B cell (primary cell): Measurements from ENCODE around the gene TMPRSS13. TPM values are rescaled to one million over a fixed set of nuclear protein-coding genes. Genes with fewer than 3 reads are reported as not detected.
A peak's percentile ranks its signal among the peaks of the same experiment; 100 is the strongest.

ENCODE experiments used
- ATAC-seq: fragments of 200-7000 bp; cut with Tn5 transposase; one replicate; pipeline ENCODE4 v1.10.0; 2021; ENCODE audit warnings: low read depth, mild to moderate bottlenecking, moderate number of reproducible peaks, moderate library complexity
- CTCF ChIA-PET: fragments of 350-600 bp; sonication (Branson Sonifier 250); formaldehyde crosslinking; loops from one replicate; lab custom pipeline; 2021; ENCODE audit warnings: antibody characterized with exemption, inconsistent platforms; lab: Charles Lee
- POLR2A ChIA-PET: fragments of 350-600 bp; sonication (Branson Sonifier 250); formaldehyde crosslinking; loops from one replicate; lab custom pipeline; 2021; ENCODE audit warnings: antibody characterized with exemption; lab: Charles Lee
- DNase-seq: peaks from one replicate; pipeline ENCODE4 v3.0.0; 2013
- H2AFZ ChIP-seq: 2 replicates; pipeline ENCODE4 v1.6.1; 2012; ENCODE audit warnings: mild to moderate bottlenecking, low read depth, low read length; ENCODE audit not compliant: insufficient read depth, poor library complexity, severe bottlenecking
- H3K27ac ChIP-seq, 2 donors: 1 replicate in 1 of 2; 2 replicates in 1 of 2; pipeline ENCODE4 v1.5.1; 2012 to 2013; ENCODE audit warnings: low read length in 2 of 2, mild to moderate bottlenecking in 2 of 2, moderate library complexity in 1 of 2
- H3K27me3 ChIP-seq, 4 experiments: fragments of 200-600 bp in 1 of 4; sonication (generic) in 1 of 4; replicated peaks in 1 of 4; 1 replicate in 2 of 4; 2 replicates in 2 of 4; pipeline versions ENCODE4 v1.6.1 to v1.7.0; 2013 to 2016; ENCODE audit warnings: low read length in 3 of 4, mild to moderate bottlenecking in 2 of 4, mixed read lengths in 1 of 4, moderate library complexity in 1 of 4; ENCODE audit not compliant: insufficient read depth in 4 of 4, control insufficient read depth in 3 of 4; ENCODE audit errors: control extremely low read depth in 1 of 4
- H3K36me3 ChIP-seq, 2 experiments: replicated peaks in 1 of 2; 1 replicate in 1 of 2; 2 replicates in 1 of 2; pipeline versions ENCODE4 v1.6.1 to v1.7.1; 2013; ENCODE audit warnings: low read length in 1 of 2; ENCODE audit not compliant: insufficient read depth in 2 of 2, control insufficient read depth in 1 of 2; ENCODE audit errors: control extremely low read depth in 1 of 2, extremely low read depth in 1 of 2
- H3K4me1 ChIP-seq, 2 donors: fragments of 200-600 bp in 1 of 2; sonication (generic) in 1 of 2; 1 replicate in 1 of 2; 2 replicates in 1 of 2; pipeline versions ENCODE4 v1.5.1 to v1.6.1; 2013 to 2017; ENCODE audit warnings: low read length in 2 of 2; ENCODE audit not compliant: control insufficient read depth in 2 of 2, insufficient read depth in 2 of 2
- H3K4me2 ChIP-seq: replicated peaks from 2 replicates; pipeline ENCODE3; 2012; ENCODE audit warnings: mild to moderate bottlenecking, low read depth, low read length; ENCODE audit not compliant: poor library complexity, severe bottlenecking
- H3K4me3 ChIP-seq, 5 experiments: fragments of 200-600 bp in 1 of 5; sonication (generic) in 1 of 5; 1 replicate in 3 of 5; 2 replicates in 2 of 5; pipeline versions ENCODE4 v1.5.1 to v1.7.0; 2011 to 2016; ENCODE audit warnings: low read length in 4 of 5, mild to moderate bottlenecking in 4 of 5, low read depth in 2 of 5, control low read depth in 1 of 5, moderate library complexity in 1 of 5; ENCODE audit not compliant: insufficient read depth in 1 of 5; ENCODE audit errors: control extremely low read depth in 1 of 5, extremely low read depth in 1 of 5
- H3K79me2 ChIP-seq: fragments of 200-600 bp; sonication (generic); one replicate; pipeline ENCODE4 v1.6.0; 2016; ENCODE audit warnings: low read length; ENCODE audit not compliant: control insufficient read depth, insufficient read depth
- H3K9ac ChIP-seq: fragments of 200-600 bp; sonication (generic); 2 replicates; pipeline ENCODE4 v1.6.1; 2017; ENCODE audit warnings: mild to moderate bottlenecking, low read length, moderate library complexity
- H3K9me3 ChIP-seq, 3 donors: one replicate each; pipeline versions ENCODE4 v1.6.1 to v1.7.1; 2013; ENCODE audit warnings: low read length in 2 of 3; ENCODE audit not compliant: control insufficient read depth in 2 of 3, insufficient read depth in 1 of 3; ENCODE audit errors: control extremely low read depth in 1 of 3
- H4K20me1 ChIP-seq: 2 replicates; pipeline ENCODE4 v1.6.0; 2012; ENCODE audit warnings: mild to moderate bottlenecking, low read length; ENCODE audit not compliant: insufficient read depth, control insufficient read depth, poor library complexity, severe bottlenecking
- H3K27ac Mint-ChIP-seq: one replicate; pipeline ENCODE4 v1.8.0; 2021; ENCODE audit warnings: mixed read lengths
- H3K27me3 Mint-ChIP-seq: one replicate; pipeline ENCODE4 v1.8.0; 2021; ENCODE audit warnings: mixed read lengths
- H3K4me1 Mint-ChIP-seq: one replicate; pipeline ENCODE4 v1.8.0; 2021; ENCODE audit warnings: mixed read lengths
- H3K4me3 Mint-ChIP-seq: one replicate; pipeline ENCODE4 v1.8.0; 2021; ENCODE audit warnings: mixed read lengths
- H3K9me3 Mint-ChIP-seq: one replicate; pipeline ENCODE4 v1.8.0; 2022; ENCODE audit warnings: mixed read lengths; ENCODE audit not compliant: insufficient read depth
- CTCF ChIP-seq: fragments of 200-600 bp; IDR thresholded peaks from one replicate; pipeline ENCODE4 v1.8.0; 2022; ENCODE audit warnings: antibody characterized with exemption, mild to moderate bottlenecking
- EZH2 ChIP-seq: IDR thresholded peaks from 2 replicates; pipeline ENCODE4 v1.6.1; 2012; ENCODE audit warnings: borderline replicate concordance, low read depth, mild to moderate bottlenecking, moderate library complexity, low read length; ENCODE audit not compliant: insufficient read depth, poor library complexity, severe bottlenecking
- WGBS: methylation state at CpG from one replicate; pipeline ENCODE4 v1.1.5; 2013; ENCODE audit warnings: missing lambda C conversion rate; ENCODE audit not compliant: insufficient coverage; 5-methylcytosine and 5-hydroxymethylcytosine counted together
- intact Hi-C: fragments of 100-400 bp; cut with micrococcal nuclease; formaldehyde crosslinking; loops from one replicate; pipeline ENCODE4 v1.10.0; 2022
- polyA plus RNA-seq: library from polyadenylated mRNA; depleted of rRNA; stranded (reverse); fragments of >200 nt; gene quantifications from 2 replicates; pipeline ENCODE4 v1.2.3, GENCODE V29; 2012
- total RNA-seq, 2 donors: library from RNA; stranded (reverse); fragments of 120-200 nt in 1 of 2; gene quantifications; 1 replicate in 1 of 2; 2 replicates in 1 of 2; pipeline versions ENCODE4 v1.2.3 to v1.2.4, GENCODE V29; 2013 to 2022

The TMPRSS13 gene
- total and polyA plus RNA-seq, 2 donors (not counting 1 experiment from before 2014, with no cell fraction given): 2.4 to 8.0 TPM

DNA sequence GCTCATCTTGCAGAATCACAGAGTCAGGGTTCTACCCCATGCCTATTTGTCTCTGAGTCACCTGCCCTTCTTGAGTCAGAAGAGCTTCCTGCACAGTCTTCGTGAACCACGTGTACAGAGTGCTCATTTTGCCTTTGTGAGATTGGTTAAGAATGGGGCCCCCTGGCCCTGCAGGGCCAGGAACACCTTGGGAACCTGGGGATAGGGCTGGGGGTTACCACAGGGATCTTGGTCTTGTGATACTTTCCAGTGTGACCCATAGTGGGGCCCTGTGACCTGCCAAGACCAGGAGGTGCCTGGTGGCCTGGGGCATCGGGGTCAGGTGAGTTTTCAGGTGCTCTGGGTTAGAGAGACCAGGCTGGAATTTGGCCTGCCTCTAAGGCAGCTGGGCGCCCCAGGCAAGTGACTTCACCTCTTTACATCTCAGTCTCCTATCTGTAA, 9.4 kb downstream of the TMPRSS13 start:
- Histone ChIP-seq H3K27me3 (no peaks in the 10 kb centered on the region), H2AFZ (peak overlapping the region; percentile 19), H3K27ac (peak overlapping the region in 1 of 2 donors; percentile 33), H3K79me2 (no peaks in the 10 kb centered on the region), H3K4me1 (peaks cover 13 to 14% of the 10 kb centered on the region in 2 donors), H4K20me1 (no peaks in the 10 kb centered on the region), H3K9me3 (no peaks in the 10 kb centered on the region), H3K9ac (no peak overlapping the region), H3K36me3 (no peaks in the 10 kb centered on the region), H3K4me3 (no peak overlapping the region), H3K4me2 (peak overlapping the region; percentile 37)
- intact Hi-C loops: no loop called here
- 27% methylated on average over 2 of the region's 4 CpGs for WGBS
- ATAC-seq (peak; percentile 71), DNase-seq (no peak)
- H3K4me1 Mint-ChIP-seq: peaks cover 13% of the 10 kb centered on the region
- ChIA-PET CTCF (interaction anchor here (0.8 to 3.7 kb wide), 5 partner anchors 27 to 134 kb away, joined by 3 to 18 read pairs (median 4); no protein-coding TSS in a partner anchor), POLR2A (no interaction called here)
- TF ChIP-seq CTCF (no peak), EZH2 (no peak)
- peak overlapping the region; percentile 10 for H3K4me3 Mint-ChIP-seq
- H3K27me3 Mint-ChIP-seq: no peaks in the 10 kb centered on the region
- no peaks in the 10 kb centered on the region for H3K9me3 Mint-ChIP-seq
- H3K27ac Mint-ChIP-seq: peak overlapping the region; percentile 48

DNA sequence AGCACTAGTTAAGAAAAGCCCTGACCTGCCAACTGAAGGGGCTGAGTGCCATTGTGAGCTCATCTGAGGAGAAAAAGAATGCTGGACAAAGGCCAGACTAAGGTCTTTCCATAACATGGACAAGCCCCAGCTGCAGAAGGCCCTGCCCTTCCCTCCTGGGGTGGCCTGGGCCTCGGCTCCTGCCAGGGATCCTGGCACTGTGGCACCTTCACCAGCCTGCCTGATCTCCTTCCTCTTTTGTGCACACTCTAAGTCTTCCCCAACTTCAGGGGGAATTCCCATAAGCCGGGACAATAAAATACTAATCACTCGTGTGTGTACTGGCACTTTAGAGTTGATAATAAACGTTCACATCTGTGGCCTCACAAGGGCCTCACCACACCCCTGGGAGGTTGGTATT, 9.9 kb downstream of the TMPRSS13 start:
- no peaks in the 10 kb centered on the region for H3K9me3 Mint-ChIP-seq
- H3K4me3 Mint-ChIP-seq: peak overlapping the region; percentile 10
- peak overlapping the region in 1 of 2 donors; percentile 33 for H3K27ac ChIP-seq
- no peaks in the 10 kb centered on the region for H3K27me3 Mint-ChIP-seq
- DNase-seq: peak; percentile 59
- intact Hi-C loops: no loop called here
- H3K4me1 Mint-ChIP-seq: peaks cover 13% of the 10 kb centered on the region
- peaks cover 13 to 14% of the 10 kb centered on the region in 2 donors for H3K4me1 ChIP-seq
- 33% methylated on average over 1 of the region's 4 CpGs for WGBS
- TF ChIP-seq EZH2 (no peak), CTCF (no peak)
- no peaks in the 10 kb centered on the region for H3K9me3 ChIP-seq
- no peak overlapping the region for H3K9ac ChIP-seq
- peak; percentile 81 for ATAC-seq
- peak overlapping the region; percentile 37 for H3K4me2 ChIP-seq
- peak overlapping the region; percentile 48 for H3K27ac Mint-ChIP-seq
- H3K4me3 ChIP-seq: no peak overlapping the region
- CTCF ChIA-PET: interaction anchor here (0.8 to 3.7 kb wide), 7 partner anchors 19 to 134 kb away, joined by 3 to 18 read pairs (median 4); no protein-coding TSS in a partner anchor
- H3K79me2 ChIP-seq: no peaks in the 10 kb centered on the region
- no peaks in the 10 kb centered on the region for H4K20me1 ChIP-seq
- H3K27me3 ChIP-seq: no peaks in the 10 kb centered on the region
- H2AFZ ChIP-seq: peak overlapping the region; percentile 19
- POLR2A ChIA-PET: no interaction called here
- no peaks in the 10 kb centered on the region for H3K36me3 ChIP-seq
